WERI-Rb-1 (cell line): Measurements from ENCODE around the gene CNIH3.

ENCODE experiments used
- DNase-seq: peaks from one replicate; pipeline ENCODE4 v3.0.0-alpha.2; 2020
- H3K27ac ChIP-seq: fragments of 250-450 bp; sonication (Bioruptor Pico); 2 replicates; pipeline ENCODE4 v1.5.1; 2020; ENCODE audit warnings: mild to moderate bottlenecking, moderate library complexity
- H3K27me3 ChIP-seq: fragments of 250-450 bp; sonication (Bioruptor Pico); 2 replicates; pipeline ENCODE4 v1.5.1; 2021; ENCODE audit warnings: mild to moderate bottlenecking, low read depth, moderate library complexity; ENCODE audit not compliant: insufficient read depth, severe bottlenecking
- H3K36me3 ChIP-seq: fragments of 250-450 bp; sonication (Bioruptor Pico); 2 replicates; pipeline ENCODE4 v1.5.1; 2020; ENCODE audit warnings: mild to moderate bottlenecking, moderate library complexity
- H3K4me3 ChIP-seq: 2 replicates; pipeline ENCODE4 v1.5.1; 2011; ENCODE audit warnings: low read depth, mild to moderate bottlenecking, control low read depth, low read length
- H3K9me3 ChIP-seq: fragments of 250-450 bp; sonication (Bioruptor Pico); 2 replicates; pipeline ENCODE4 v1.5.1; 2021; ENCODE audit warnings: mild to moderate bottlenecking, moderate library complexity; ENCODE audit not compliant: severe bottlenecking
- TF ChIP-seq, protein P1 (sequence below): IDR thresholded peaks from 2 replicates; pipeline ENCODE4 v1.5.1; 2011; ENCODE audit warnings: low read depth, mild to moderate bottlenecking, control low read depth, inconsistent platforms, low read length

The CNIH3 gene

DNA sequence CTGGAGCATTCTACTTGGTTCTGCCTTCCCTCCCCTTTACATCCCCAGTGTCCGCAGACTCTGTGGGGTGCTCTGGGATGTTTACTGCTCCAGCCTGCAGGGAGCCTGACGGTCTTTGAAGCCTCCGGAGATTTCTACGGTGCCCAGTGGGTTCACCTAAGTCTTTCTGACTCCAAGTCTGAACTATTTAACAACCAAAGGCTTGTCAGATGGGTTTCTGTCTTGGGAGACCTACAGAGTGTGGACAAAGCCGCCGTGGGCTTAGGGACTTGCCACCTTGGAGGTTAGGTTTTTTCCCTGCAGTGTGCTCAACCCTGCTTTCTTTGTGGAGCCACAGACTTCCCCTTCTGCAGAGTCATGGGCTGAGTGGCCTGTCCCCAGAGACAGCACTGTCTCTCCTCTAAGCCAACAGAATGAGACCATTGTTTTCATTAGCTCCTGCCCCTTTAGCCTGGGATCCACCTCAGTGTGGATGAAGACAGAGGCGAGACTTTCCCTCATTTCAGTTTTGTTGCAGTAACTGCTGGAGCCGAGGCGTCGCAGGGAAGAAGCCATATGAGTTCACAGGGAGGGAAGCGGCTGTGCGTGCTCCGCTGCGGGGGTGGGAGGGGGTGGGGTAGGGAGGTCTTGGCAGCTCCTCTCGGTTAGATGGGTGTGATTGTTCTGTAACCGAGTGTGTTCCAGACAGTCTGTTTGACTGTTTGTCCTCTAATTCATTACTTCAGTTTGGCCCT is 120.7 kb downstream of the CNIH3 start:
- Histone ChIP-seq H3K27me3 (no peaks in the 10 kb centered on the region), H3K9me3 (no peaks in the 10 kb centered on the region), H3K36me3 (no peaks in the 10 kb centered on the region), H3K27ac (no peak overlapping the region), H3K4me3 (no peak overlapping the region)
- TF ChIP-seq, protein P1, sequence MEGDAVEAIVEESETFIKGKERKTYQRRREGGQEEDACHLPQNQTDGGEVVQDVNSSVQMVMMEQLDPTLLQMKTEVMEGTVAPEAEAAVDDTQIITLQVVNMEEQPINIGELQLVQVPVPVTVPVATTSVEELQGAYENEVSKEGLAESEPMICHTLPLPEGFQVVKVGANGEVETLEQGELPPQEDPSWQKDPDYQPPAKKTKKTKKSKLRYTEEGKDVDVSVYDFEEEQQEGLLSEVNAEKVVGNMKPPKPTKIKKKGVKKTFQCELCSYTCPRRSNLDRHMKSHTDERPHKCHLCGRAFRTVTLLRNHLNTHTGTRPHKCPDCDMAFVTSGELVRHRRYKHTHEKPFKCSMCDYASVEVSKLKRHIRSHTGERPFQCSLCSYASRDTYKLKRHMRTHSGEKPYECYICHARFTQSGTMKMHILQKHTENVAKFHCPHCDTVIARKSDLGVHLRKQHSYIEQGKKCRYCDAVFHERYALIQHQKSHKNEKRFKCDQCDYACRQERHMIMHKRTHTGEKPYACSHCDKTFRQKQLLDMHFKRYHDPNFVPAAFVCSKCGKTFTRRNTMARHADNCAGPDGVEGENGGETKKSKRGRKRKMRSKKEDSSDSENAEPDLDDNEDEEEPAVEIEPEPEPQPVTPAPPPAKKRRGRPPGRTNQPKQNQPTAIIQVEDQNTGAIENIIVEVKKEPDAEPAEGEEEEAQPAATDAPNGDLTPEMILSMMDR, result no peak
- no peak for DNase-seq

DNA sequence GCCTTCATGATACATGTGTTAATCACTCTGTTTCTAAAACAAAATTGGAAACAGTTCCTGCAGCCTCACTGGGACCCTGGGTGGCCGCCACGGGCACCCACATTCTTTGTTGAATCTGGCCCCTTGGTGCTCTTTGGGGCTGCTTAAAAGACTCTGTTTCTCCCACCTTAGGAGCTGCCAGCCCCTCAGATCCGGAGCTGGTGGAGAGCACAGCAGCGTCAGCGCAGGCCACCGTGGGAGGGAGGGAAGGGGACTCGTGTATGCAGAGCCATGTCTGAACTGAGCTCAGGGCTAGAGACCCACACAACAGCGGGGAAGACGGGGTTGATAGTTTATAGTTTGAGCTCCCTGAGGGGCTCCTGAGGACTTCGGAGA is 121.2 kb downstream of the CNIH3 start:
- no peak for DNase-seq
- Histone ChIP-seq H3K4me3 (no peak overlapping the region), H3K9me3 (no peaks in the 10 kb centered on the region), H3K27me3 (no peaks in the 10 kb centered on the region), H3K27ac (no peak overlapping the region), H3K36me3 (no peaks in the 10 kb centered on the region)
- TF ChIP-seq, protein P1, result no peak

DNA sequence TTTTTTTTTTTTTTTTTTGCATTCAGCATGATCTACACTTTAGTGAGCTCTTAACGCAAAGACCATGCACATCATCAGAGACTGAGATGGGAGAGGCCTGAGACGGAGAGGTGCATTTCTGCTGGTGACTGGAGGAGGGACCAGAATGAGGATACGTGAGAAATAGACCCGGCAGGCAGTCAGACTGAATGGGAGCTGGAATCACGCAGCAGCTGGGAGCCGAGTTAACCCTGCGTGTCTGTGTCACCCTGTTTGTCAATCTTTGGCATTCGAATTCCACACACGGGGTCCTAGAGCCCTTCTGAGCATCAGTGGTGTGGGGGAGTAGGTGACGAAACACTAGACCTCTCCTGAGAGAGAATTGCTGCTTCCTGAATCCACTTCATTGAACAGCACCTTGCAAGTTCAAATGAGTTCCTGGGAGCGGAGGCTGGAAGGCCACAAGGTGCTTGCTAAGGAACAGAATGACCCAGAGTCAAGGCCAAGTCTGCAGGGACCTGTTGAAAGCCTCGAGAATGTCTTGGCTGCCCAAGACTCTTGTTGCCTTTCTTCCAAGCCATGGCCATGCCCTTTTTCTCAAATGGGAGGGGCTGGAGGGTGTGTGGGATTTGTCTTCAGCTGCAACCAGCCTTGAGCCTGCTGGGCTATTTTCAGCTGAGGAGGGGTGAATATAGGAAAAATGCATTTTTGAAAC is 123.3 kb downstream of the CNIH3 start:
- Histone ChIP-seq H3K4me3 (no peak overlapping the region), H3K9me3 (no peaks in the 10 kb centered on the region), H3K27me3 (no peaks in the 10 kb centered on the region), H3K27ac (no peak overlapping the region), H3K36me3 (no peaks in the 10 kb centered on the region)
- TF ChIP-seq, protein P1, result no peak
- DNase-seq, result no peak

DNA sequence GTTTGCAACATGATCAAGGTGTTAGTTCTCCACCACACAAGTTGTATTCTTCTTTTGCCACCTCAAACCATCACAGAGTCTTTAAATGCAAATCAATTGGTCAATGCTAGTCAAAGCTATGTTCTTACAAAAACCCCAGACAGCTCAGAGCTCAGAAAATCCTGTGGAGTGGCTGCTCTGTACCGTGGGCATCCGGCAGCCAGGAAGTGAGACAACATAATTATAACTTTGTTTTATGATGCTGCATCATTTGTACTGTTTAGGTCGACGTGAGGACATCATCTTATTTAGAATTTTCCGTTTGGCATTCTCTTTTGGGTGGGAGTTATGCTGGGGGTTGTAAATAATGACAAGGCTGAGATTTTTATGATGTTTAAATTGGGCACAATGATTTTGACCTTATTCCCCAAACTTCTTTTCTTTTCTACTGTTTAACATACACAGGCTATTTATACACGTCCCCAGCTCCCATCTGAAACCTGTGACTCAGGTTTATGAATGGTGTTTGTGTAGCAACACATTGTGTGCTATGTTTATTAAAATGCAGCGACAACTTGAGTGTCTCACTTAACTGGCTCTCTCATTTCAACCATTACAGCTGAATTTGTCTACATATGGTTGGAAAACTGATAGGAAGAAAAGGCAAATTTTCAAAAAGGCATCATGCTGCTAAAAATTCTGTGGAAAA is 124.0 kb downstream of the CNIH3 start:
- no peak for DNase-seq
- Histone ChIP-seq H3K4me3 (no peak overlapping the region), H3K36me3 (no peaks in the 10 kb centered on the region), H3K27me3 (no peaks in the 10 kb centered on the region), H3K9me3 (no peaks in the 10 kb centered on the region), H3K27ac (no peak overlapping the region)
- TF ChIP-seq, protein P1, result no peak

DNA sequence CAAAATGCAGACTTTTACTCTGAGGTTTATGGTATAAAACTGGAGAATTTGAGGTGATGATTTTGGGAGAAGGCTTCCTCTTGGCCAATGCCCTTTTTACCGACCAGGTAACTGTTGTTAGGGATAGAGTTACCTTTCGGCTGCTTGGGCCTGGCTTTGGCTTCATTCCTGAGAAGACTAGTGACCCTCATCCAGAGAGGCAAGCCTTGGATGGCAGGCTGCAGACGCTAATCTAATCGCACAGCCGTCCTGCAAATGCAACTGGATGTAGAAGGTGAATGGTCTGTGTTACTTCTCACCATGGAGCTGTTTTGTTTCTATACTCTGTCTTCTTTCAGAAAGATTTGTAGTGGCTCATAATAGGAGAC is 124.6 kb downstream of the CNIH3 start:
- H3K4me3 ChIP-seq, result no peak overlapping the region

More for the DNA sequence above, 124.6 kb downstream of the CNIH3 start:
- no peaks in the 10 kb centered on the region for H3K36me3 ChIP-seq
- no peaks in the 10 kb centered on the region for H3K9me3 ChIP-seq
- H3K27ac ChIP-seq, result no peak overlapping the region
- TF ChIP-seq, protein P1, result no peak
- no peaks in the 10 kb centered on the region for H3K27me3 ChIP-seq
- DNase-seq, result no peak
